ENCODE results near the gene TRIM28.

The TRIM28 gene

GRCh38 chr19:58551577-58552471, 8.0 kb downstream of the TRIM28 start:
- H3K4me3 ChIP-seq (ENCODE audit: low read length), result no peak overlapping the region
- DNase-seq (ENCODE audit: low read depth), result no peak
- TF ChIP-seq CTCF (IDR thresholded peaks at IDR 0.05; ENCODE audit: insufficient read depth, low read depth, low read length, missing control alignments), result no peak

DNA sequence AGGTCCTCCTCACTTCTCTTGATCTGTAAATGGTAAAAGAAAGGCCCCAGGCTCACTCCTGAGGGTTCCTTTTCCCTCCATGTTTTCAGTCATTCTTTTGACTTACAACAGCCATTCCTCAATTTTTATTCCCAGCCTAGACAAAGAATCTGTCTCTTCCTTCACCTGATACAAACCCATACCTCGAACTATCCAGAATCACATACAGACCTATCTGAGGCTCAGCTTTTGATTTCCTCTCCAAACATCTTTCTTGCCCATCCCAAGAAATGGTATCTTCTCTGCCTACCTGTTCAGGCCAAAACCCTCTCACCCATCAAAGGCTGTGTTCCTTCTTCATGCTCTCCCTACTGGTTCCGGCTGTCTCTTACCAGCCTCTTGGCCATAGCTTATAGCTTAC, 8.8 kb downstream of the TRIM28 start:
- no peak overlapping the region for H3K4me3 ChIP-seq (ENCODE audit: low read length)
- no peak for TF ChIP-seq CTCF (IDR thresholded peaks at IDR 0.05; ENCODE audit: insufficient read depth, low read depth, low read length, missing control alignments)
- no peak for DNase-seq (ENCODE audit: low read depth)

GRCh38 chr19:58553799-58554493, 10.1 kb downstream of the TRIM28 start:
- DNase-seq (ENCODE audit: low read depth), result no peak
- peak overlapping the region; percentile 94 for H3K4me3 ChIP-seq (ENCODE audit: low read length)
- TF ChIP-seq CTCF (IDR thresholded peaks at IDR 0.05; ENCODE audit: insufficient read depth, low read depth, low read length, missing control alignments), result no peak

DNA sequence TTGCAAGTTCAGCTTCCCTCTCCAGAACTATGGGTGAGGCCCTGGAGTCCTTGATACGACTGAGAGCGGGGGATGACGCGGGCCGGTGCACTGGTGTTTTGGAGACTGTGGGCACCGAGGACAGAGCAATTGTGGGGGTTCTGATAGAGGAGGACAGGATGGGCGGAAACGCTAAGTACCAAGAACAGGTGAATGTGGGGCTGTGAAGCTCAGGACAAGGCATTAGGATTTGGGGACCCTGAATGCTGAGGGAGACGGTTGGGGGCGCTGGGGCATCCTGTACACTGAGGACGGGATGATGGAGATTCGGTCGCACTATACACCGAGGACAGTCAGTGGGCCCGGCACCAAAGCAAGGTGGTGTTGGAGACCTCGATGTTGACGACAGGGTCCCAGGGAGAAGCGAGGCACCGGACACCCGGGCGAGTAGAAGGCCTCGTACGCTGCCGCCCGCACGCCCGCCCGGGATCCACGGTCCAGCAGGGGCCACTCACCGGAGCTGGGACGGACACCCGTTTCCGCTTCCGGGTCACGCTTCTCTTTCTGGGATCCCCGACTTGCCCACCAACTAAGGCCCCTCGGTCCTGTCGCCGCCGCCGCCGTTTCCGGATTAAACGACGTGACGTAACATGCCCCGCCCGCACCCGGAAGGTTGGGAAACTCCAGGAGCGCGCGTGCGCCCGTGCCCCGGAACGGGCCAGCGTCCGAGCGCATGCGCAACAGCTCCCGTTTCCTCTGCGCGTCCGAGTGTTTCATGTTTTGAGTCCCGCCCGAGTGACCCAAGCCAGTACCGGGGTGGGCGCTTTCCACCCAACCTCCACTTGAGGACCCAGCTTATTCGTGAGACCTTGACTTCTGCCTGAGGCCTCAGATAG, 10.9 kb downstream of the TRIM28 start, which contains the start of gene CHMP2A:
CHMP2A (minus strand) TSS at position 612 of the 875 bp plus-strand sequence. CDS start 893 bp downstream, outside the sequence.
- peak; percentile 95 for DNase-seq (ENCODE audit: low read depth)
- no peak for TF ChIP-seq CTCF (IDR thresholded peaks at IDR 0.05; ENCODE audit: insufficient read depth, low read depth, low read length, missing control alignments)

DNA sequence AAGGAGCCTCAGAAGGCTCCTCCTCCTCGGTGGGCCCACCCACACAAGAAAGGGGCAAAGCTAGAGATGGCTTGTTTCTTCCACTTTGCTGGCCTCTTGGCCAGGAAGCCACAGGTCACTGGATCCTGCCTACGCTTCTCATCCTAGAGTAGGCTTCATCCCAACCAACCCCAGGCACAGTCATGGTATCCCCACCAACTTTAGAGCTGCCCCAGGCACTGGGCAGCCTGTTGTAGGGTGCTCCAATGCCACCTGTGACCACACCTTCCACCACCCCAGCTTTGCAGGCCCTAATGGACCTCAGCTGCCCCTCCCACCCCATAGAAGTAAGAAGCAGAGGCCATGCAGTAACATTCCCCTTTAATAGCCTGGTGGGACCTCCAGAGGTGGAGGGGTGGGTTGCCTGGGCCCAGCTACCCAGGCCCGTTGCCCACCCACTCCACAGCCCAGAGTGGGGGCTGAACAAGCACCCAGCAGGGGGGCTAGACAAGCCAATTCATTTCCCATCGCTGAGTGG, 11.6 kb downstream of the TRIM28 start:
- no peak for DNase-seq (ENCODE audit: low read depth)
- H3K4me3 ChIP-seq (ENCODE audit: low read length), result peak overlapping the region; percentile 94
- no peak for TF ChIP-seq CTCF (IDR thresholded peaks at IDR 0.05; ENCODE audit: insufficient read depth, low read depth, low read length, missing control alignments)

More for the DNA sequence above, 10.9 kb downstream of the TRIM28 start, which contains the start of gene CHMP2A:
- peak within 1 kb of the TSS; percentile 94 for H3K4me3 ChIP-seq (ENCODE audit: low read length)

- no peak overlapping the region for H3K4me3 ChIP-seq (ENCODE audit: low read length)
- no peak for DNase-seq (ENCODE audit: low read depth)
- no peak for TF ChIP-seq CTCF (IDR thresholded peaks at IDR 0.05; ENCODE audit: insufficient read depth, low read depth, low read length, missing control alignments)
Observed at GRCh38 chr19:58555920-58556621, 12.2 kb downstream of the TRIM28 start.
